AG04450 (cell line): ENCODE data around the gene CSK. TPM values are rescaled to one million over a fixed set of nuclear protein-coding genes. Genes with fewer than 3 reads are reported as not detected.

ENCODE experiments used
- CTCF ChIA-PET: fragments of 300-600, 350-600 bp; formaldehyde crosslinking; extraction: SDS; loops from one replicate; lab custom pipeline; 2022; ENCODE audit warnings: antibody characterized with exemption, inconsistent platforms; lab: Charles Lee
- POLR2A ChIA-PET: fragments of 350-600 bp; formaldehyde crosslinking; extraction: SDS; loops from one replicate; lab custom pipeline; 2021; ENCODE audit warnings: antibody characterized with exemption, inconsistent platforms; lab: Yijun Ruan, JAX
- DNase-seq: peaks from one replicate; pipeline ENCODE4 v3.0.0-alpha.2; 2011; ENCODE audit warnings: low read depth, low spot score
- H3K27ac ChIP-seq: one replicate; pipeline ENCODE4 v1.5.1; 2012; ENCODE audit warnings: low read depth, low read length, control low read depth
- H3K27me3 ChIP-seq: one replicate; pipeline ENCODE4 v1.6.0; 2012; ENCODE audit warnings: low read length; ENCODE audit not compliant: control insufficient read depth, insufficient read depth
- H3K4me3 ChIP-seq: 2 replicates; pipeline ENCODE4 v1.5.1; 2011; ENCODE audit warnings: mild to moderate bottlenecking, low read depth, low read length, control low read depth
- H3K9me3 ChIP-seq: 2 replicates; pipeline ENCODE4 v1.5.1; 2012; ENCODE audit warnings: low read length; ENCODE audit not compliant: control insufficient read depth, insufficient read depth
- CTCF ChIP-seq: IDR thresholded peaks from 2 replicates; pipeline ENCODE4 v1.5.1; 2011; ENCODE audit warnings: low read depth, low read length, control low read depth, inconsistent platforms
- polyA plus RNA-seq: library from polyadenylated mRNA; depleted of rRNA; stranded (reverse); fragments of >200 nt; gene quantifications from 2 replicates; pipeline ENCODE4 v1.2.3, GENCODE V29; 2011

CSK gene
- polyA plus RNA-seq, 1 experiment: 17.2 TPM

- ChIA-PET POLR2A (no interaction called here), CTCF (interaction anchor here (1.7 to 3.8 kb wide), 5 partner anchors 8 to 144 kb away, joined by 11 to 54 read pairs (median 14); no protein-coding TSS in a partner anchor)
- H3K4me3 ChIP-seq: no peak overlapping the region
- no peak for DNase-seq
- H3K27ac ChIP-seq: no peak overlapping the region
- no peak for TF ChIP-seq CTCF
- no peaks in the 10 kb centered on the region for H3K9me3 ChIP-seq
- no peaks in the 10 kb centered on the region for H3K27me3 ChIP-seq
These were observed 3.3 kb upstream of the CSK start for GRCh38 chr15:74778599-74778970.

- no peaks in the 10 kb centered on the region for H3K9me3 ChIP-seq
- H3K27me3 ChIP-seq: no peaks in the 10 kb centered on the region
- CTCF ChIA-PET: interaction anchor here (2.9 to 3.8 kb wide), 4 partner anchors 9 to 144 kb away, joined by 12 to 54 read pairs (median 16); no protein-coding TSS in a partner anchor
- no peak overlapping the region for H3K27ac ChIP-seq
- no peak for DNase-seq
- POLR2A ChIA-PET: no interaction called here
- H3K4me3 ChIP-seq: no peak overlapping the region
- no peak for TF ChIP-seq CTCF
These were observed 2.7 kb upstream of the CSK start for GRCh38 chr15:74779162-74779648.

- Histone ChIP-seq H3K4me3 (peak overlapping the region; percentile 60), H3K27me3 (no peaks in the 10 kb centered on the region), H3K9me3 (no peaks in the 10 kb centered on the region), H3K27ac (no peak overlapping the region)
- no peak for TF ChIP-seq CTCF
- CTCF ChIA-PET: interaction anchor here (0.8 to 3.8 kb wide), 11 partner anchors 10 to 174 kb away, joined by 3 to 54 read pairs (median 5); no protein-coding TSS in a partner anchor
- POLR2A ChIA-PET: interaction anchor here (1.5 kb wide), 1 partner anchor 157 kb away, joined by 4 read pairs; the partner anchor contains the start of gene COX5A
- DNase-seq: no peak
These were observed 1.1 kb upstream of the CSK start for GRCh38 chr15:74780523-74781430.

- Histone ChIP-seq H3K9me3 (no peaks in the 10 kb centered on the region), H3K27me3 (no peaks in the 10 kb centered on the region), H3K4me3 (peak overlapping the region; percentile 90), H3K27ac (no peak overlapping the region)
- no peak for TF ChIP-seq CTCF
- DNase-seq: no peak
- ChIA-PET CTCF (interaction anchor here (0.5 to 3.8 kb wide), 10 partner anchors 11 to 404 kb away, joined by 3 to 54 read pairs (median 5); no protein-coding TSS in a partner anchor), POLR2A (interaction anchor here (1.4 kb wide), 1 partner anchor 12 kb away, joined by 3 read pairs; no protein-coding TSS in a partner anchor)
These were observed 585 bp downstream of the CSK start for GRCh38 chr15:74782259-74783071.
